ENCODE data around the gene CSAD.

Gene CSAD

DNA sequence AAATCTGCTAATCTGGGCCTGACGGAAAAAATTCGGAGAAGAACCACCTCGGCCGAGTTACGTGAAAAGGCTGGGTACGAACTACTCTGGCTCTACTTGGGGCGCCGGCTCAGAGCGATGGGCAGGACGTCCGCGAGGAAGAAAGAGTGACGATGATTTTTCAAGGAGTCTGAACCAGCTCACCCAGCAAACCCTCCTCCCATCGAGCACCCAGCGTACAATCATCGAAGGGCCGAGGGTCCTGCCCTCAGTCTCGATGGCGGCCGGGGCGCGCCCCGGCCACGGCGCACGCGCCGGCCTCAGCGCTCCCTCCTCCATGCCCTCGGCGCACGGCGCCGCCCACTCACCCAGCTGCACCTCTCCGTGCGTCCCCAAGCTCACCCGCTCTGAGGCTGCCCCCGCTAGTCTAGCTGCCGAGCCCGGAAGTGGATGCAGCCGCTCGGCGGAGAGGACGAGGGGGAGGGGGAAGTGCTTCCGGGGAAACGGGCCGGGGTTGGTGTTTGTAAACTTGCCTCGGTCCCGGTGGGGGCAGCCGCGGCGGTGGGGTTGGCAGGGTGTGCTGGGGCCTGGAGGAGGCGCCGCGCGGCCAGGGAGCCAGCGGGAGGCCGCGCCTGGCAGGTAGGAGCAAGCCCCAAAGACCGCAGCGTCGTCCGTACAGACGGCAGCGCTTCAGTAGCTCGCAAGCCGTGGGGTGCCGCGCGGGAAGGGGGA, at the start of gene CSAD, which contains the start of gene ZNF740:
TSS of gene CSAD (minus strand) at position 706 of the 711 bp plus-strand sequence. CDS start 7,455 bp downstream, outside the sequence.
TSS of gene ZNF740 (plus strand) at position 503 of the 711 bp plus-strand sequence. CDS start 1,262 bp downstream, outside the sequence.
- DNase-seq: peak; percentile 84

DNA sequence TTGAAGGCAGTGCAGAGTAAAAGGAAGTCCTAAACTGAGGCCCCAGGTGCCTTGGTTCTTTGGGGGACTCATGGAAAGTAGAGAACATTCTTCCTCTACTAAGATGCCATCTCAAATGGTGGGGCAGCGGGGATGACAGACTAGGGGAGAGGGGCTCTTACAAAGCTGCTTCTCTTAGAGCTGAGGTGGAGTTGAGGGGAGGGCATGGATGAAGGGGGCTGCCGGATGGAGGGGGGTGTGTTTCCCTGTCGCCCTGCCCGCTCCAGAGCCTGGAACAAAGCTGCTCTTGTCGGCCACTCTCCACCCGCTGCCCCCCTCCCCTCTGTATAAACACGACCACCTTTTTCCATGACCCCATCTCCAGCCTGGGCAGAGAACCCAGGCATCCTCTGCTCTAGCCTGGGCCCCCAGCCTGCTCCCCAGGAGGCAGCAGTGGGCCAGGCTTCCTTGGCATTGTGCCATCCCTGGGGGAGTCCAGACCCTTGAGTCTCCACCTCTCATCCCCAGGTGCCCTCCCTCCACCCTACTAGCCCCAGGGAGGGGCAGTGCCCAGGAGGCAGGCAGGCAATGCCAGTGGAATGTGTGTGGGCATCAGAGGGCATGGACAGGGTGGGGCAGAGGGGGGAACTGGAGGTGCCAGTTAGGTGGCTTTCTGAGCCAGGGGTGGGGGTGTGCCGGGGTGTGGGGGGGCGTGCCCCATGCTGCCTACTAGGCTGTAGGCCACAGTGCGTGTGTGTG, 49.6 kb upstream of the CSAD start:
- DNase-seq: no peak

GRCh38 chr12:53229454-53229853, 48.7 kb upstream of the CSAD start:
- no peak for DNase-seq

- no peak for DNase-seq
Measured at GRCh38 chr12:53227836-53228235, 47.1 kb upstream of the CSAD start.

GRCh38 chr12:53227341-53227740, 46.6 kb upstream of the CSAD start:
- DNase-seq: no peak

GRCh38 chr12:53226815-53227214, 46.1 kb upstream of the CSAD start:
- no peak for DNase-seq

DNA sequence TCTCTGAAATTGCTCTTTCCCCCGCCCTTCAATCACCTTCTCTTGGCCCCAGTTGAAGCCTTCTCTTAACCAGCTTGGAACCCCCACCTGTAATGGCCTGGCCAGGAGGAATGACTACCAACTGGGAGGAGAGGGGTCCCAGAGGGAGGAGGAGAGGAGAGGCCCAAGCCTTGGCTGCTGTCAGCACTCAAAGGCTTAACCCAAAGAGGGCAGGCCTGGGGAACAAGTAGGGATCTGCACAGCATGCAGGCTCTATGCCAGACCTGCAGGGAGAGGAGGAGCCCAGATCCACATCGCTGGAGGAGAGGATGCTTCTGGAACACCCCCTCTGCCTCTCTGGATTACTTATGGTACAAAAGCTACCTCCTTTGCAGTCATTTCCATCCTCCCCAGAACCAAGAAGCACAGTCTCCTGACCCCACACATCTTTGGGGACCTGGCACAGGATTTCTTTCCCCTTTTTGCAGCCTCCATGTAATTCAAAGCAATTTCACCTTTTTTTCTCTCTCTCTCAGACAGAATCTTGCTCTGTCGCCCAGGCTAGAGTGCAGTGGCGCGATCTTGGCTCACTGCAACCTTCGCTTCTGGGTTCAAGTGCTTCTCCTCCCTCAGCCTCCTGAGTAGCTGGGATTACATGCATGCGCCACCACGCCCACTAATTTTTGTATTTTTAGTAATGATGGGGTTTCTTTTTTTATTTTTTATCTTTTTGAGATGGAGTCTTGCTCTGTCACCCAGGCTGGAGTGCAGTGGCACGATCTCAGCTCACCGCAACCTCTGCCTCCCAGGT, 45.1 kb upstream of the CSAD start:
- DNase-seq: no peak

DNA sequence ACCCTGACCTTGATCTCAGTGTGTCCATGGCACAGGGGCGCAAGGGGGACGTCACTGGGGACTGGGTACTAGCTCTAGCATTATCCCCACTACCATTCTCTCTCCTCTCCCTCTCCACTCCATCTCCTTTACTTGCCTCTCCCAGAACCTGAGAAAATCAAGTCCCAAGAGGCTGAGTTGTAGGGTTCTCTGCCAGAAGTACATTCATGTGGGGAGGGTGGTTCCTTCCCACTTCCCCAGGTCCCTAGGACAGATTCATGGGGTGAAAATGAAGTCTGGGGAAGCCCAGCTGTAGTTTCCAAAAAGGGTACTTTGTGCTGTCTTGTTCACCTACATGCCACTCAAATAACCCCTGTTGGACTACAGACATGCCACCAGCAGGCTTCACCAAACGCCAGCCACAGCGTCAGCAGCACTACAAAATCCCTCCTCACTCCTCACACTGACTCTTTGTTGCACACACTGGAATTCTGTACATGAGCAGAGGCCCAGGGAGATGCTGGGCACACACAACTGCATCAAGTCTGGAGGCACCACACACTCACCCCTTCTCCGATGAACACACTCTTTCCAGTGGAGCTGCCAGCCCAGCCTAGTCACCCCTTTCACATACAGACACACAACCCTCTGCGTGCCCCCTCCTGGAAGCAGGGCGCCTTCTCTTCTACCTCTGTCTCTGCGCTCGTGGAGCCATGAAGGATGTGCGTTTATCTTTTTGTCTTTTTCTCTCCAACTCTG, 44.3 kb upstream of the CSAD start:
- DNase-seq: no peak

GRCh38 chr12:53224061-53224896, 43.6 kb upstream of the CSAD start:
- no peak for DNase-seq

DNA sequence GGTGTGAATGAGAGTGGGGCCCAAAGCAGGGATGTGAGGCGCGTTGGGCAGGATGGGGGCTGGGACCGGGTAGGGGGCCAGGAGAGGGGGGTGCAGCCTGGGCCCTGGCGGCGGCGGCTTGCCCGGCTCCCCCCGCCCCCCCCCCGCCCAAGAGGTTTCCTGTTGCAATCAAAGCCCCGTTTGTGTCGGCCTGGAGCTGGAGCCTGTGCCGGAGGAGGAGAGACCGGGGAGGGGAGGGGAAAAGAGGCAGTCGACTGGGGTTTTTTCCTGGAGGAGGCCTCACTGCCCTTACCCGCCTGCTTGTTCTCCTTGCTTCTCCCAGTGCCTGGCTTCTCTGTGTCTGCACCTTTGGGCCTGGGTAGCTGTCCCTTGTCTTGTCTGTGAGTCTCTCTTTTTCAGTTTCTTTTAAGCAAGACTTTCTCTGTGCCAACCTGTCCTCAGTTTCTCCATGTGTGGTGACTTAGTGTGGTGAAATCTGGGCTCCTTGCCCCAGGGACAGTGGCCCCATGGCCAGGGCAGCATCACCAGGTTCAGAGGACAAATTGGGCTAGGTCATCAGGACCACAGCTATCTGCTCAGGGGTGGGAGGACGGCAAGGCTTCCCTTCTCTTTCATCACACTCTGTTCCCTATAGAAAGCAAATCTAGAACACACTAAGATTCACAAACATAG, 42.8 kb upstream of the CSAD start:
- DNase-seq: no peak

- DNase-seq: no peak
Measured at GRCh38 chr12:53222806-53223261, 42.1 kb upstream of the CSAD start.

DNA sequence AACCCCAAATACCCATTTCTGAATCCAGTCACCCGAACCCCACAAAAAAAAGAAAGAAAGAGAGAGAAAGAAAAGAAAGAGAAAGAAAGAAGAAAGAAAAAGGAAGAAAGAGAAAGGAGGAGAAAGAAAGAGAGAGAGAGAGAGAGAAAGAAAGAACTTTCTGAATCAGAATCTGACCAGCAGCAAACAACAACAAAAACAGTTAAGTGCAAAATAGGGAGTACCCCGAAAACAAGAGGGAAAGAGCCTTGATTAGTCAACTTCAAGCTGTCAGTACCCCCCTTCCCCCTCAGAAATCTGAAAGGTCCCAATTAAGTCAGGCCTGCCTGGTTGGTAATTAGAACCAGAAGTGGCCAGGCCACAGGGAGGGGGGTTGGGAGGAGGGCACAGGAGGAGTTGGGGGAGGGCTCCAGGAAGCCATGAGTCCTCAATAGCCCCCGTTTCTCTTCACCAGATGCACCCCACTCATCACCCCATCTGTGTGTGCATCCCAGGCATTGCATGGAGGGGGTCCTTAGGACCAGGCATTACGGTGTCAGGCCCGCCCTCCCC, 41.5 kb upstream of the CSAD start:
- DNase-seq: no peak

DNA sequence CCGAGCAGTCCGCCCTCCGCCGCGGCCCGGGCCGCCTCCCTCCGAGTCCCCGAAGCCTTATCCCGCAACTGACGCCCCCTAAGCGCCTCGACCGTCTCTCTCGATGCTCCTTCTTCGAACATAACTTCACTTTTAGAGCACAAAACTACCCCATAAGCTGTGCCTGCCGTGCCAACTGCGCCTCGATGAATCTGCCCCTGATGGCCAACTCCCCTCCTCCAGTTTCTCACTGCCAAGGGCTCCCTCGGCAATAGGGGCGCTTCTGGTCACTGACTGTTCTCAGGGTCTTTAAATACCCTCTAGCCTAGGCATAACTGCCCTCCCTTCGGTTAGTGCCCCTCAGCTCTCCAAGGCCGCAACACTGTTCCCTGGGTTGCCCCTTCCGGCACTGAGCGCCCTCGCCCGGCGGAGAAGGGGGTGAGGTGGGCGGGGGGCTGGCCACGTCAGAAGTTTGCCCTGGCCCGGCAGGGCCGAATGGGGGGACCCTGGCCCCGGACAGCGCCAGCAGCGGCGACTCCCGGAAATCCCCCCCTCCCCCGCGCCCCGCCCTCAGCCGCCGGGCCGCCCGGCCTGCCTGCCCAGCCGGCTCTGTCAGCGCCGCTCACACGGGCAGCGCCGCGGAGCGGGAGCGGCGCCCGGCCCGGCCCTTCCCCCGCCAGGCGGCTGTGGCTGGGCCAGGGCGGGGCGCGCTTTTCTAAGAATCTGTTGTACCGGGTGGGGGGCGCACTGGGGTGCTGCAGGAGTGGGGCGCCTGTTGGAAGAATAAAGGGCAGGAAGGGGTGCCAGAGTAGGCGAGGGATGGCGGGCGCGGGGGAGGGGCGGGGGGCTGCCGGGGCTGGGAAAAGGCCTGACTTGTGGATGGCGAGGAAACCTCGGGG, 40.7 kb upstream of the CSAD start:
- no peak for DNase-seq

DNA sequence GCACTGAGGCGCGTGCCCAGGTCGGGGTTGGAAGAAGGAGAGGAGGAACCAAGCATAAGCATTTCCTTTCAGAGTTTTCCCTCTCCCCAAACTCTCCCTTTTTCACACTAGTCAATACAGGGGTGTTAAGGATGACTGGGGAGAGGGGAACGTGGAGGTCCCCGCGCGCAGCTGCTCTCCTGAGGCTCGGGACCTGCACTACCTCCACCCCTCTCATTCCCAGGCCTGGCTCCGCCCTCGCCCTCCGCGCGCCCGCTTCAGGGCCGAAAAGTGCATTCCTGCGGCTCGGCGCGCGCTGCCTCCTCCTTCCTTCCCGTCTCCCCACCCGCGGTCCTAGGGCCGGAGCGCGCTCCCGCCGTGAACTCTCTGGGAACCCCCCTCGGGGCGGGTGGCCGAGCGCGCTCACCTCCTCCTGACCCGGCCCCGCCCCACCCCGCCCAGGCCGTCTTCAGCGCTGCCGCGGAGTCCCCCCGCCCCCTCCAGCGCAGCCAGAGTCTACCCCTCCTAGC, 40.0 kb upstream of the CSAD start:
- peak; percentile 49 for DNase-seq

- no peak for DNase-seq
Measured at GRCh38 chr12:53219956-53220693, 39.4 kb upstream of the CSAD start.

DNA sequence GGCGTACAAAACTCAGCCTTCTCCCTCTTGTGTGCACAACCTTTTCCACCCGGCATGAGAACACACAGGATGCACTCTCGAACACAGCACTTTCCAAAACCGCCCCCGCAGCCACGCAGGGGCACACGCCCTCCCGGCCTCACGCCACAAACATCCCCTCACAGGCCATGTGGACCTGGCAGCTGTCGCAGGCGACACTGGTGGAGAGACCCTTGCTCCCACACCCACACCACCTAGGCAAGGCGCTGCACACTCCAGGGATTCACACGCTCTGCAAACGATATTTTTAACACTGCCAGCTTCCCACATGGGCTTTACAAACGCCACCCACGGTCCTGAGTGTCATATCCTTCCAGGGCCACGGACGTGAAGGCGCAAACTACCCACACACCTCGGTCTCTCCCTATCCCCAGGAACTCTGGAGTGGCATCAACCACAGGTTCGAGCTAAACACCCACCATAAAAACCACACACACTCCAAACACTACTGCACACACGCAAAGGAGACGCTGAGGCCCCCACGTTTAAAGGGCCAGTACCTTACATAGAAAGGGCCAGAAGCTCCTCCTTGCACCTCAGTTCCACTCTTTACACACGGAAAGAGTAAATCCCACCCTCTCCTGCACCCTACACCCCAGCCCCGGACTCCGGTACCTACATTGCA, 38.7 kb upstream of the CSAD start:
- DNase-seq: no peak

- no peak for DNase-seq
Measured at GRCh38 chr12:53218551-53219291, 38.0 kb upstream of the CSAD start.

DNA sequence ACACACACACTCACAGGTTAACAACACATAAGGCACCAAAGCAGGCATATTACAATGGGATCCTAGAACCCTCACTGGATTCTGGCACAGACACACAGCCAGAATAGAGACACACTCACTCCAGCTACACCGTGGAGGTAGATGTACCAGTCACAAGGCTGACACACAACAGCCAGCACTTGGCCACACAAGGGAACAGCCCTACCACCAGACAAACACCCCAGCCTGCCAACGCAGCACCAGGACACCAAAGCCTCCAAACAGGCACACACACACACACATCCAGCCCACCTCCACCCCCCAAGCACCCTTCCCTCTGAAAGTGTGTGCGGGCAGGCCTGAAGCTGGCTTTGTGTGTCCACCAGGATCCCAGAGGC, 37.2 kb upstream of the CSAD start:
- DNase-seq: no peak

All from NCI-H524 treated with DMSO at 0.1 percent for 48 hours (cell line).